Activated CD8-positive, alpha-beta T cell treated with anti-CD3 and anti-CD28 coated beads for 36 hours (primary cell): Measurements from ENCODE around the gene HSPB3. TPM values are rescaled to one million over a fixed set of nuclear protein-coding genes. Genes with fewer than 3 reads are reported as not detected.

Source experiments
- ATAC-seq: fragments of 200-7000 bp; cut with Tn5 transposase; one replicate; pipeline ENCODE4 v1.10.0; 2021; ENCODE audit warnings: mild to moderate bottlenecking, moderate library complexity
- CTCF ChIA-PET: fragments of 350-600 bp; sonication (Branson Sonifier 250); formaldehyde crosslinking; loops from one replicate; lab custom pipeline; 2021; ENCODE audit warnings: antibody characterized with exemption; lab: Charles Lee
- POLR2A ChIA-PET: fragments of 350-600 bp; sonication (Branson Sonifier 250); formaldehyde crosslinking; loops from one replicate; lab custom pipeline; 2021; ENCODE audit warnings: antibody characterized with exemption; lab: Charles Lee
- DNase-seq: peaks from one replicate; pipeline ENCODE4 v3.0.0-alpha.2; 2020
- H3K27ac Mint-ChIP-seq: one replicate; pipeline ENCODE4 v1.8.0; 2021; ENCODE audit warnings: mild to moderate bottlenecking, mixed read lengths
- H3K27me3 Mint-ChIP-seq: one replicate; pipeline ENCODE4 v1.8.0; 2021; ENCODE audit warnings: mixed read lengths
- H3K36me3 Mint-ChIP-seq: one replicate; pipeline ENCODE4 v1.8.0; 2021; ENCODE audit warnings: low read depth, mixed read lengths
- H3K4me1 Mint-ChIP-seq: one replicate; pipeline ENCODE4 v1.8.0; 2021; ENCODE audit warnings: low read depth, mixed read lengths
- H3K4me3 Mint-ChIP-seq: one replicate; pipeline ENCODE4 v1.8.0; 2021; ENCODE audit warnings: mild to moderate bottlenecking, moderate library complexity, mixed read lengths
- H3K9me3 Mint-ChIP-seq: one replicate; pipeline ENCODE4 v1.8.0; 2021; ENCODE audit warnings: mixed read lengths
- intact Hi-C: fragments of 100-400 bp; cut with micrococcal nuclease; formaldehyde crosslinking; loops from one replicate; pipeline ENCODE4 v1.10.0; 2022
- total RNA-seq, 2 experiments: library from RNA; stranded (reverse); gene quantifications; one replicate each; pipeline ENCODE4 v1.2.3, GENCODE V29; 2021
- TF ChIP-seq, protein P1 (sequence below): fragments of 200-600 bp; IDR thresholded peaks from one replicate; pipeline ENCODE4 v1.8.0; 2022; ENCODE audit warnings: antibody characterized with exemption, mild to moderate bottlenecking

HSPB3 gene
- total RNA-seq, 2 experiments from 2014 or later = not detected

GRCh38 chr5:54470128-54470527, 14.6 kb downstream of the HSPB3 start:
- no peak overlapping the region for H3K27ac Mint-ChIP-seq
- no peak for DNase-seq
- H3K36me3 Mint-ChIP-seq = no peaks in the 10 kb centered on the region
- ChIA-PET CTCF (interaction anchor here (3.7 kb wide), 1 partner anchor 19 kb away, joined by 20 read pairs; no protein-coding TSS in a partner anchor), POLR2A (no interaction called here)
- H3K27me3 Mint-ChIP-seq = peaks cover 3% of the 10 kb centered on the region
- no peak overlapping the region for H3K4me3 Mint-ChIP-seq
- no peak for ATAC-seq
- H3K9me3 Mint-ChIP-seq = peaks cover 2% of the 10 kb centered on the region
- intact Hi-C loops = no loop called here
- TF ChIP-seq, protein P1, sequence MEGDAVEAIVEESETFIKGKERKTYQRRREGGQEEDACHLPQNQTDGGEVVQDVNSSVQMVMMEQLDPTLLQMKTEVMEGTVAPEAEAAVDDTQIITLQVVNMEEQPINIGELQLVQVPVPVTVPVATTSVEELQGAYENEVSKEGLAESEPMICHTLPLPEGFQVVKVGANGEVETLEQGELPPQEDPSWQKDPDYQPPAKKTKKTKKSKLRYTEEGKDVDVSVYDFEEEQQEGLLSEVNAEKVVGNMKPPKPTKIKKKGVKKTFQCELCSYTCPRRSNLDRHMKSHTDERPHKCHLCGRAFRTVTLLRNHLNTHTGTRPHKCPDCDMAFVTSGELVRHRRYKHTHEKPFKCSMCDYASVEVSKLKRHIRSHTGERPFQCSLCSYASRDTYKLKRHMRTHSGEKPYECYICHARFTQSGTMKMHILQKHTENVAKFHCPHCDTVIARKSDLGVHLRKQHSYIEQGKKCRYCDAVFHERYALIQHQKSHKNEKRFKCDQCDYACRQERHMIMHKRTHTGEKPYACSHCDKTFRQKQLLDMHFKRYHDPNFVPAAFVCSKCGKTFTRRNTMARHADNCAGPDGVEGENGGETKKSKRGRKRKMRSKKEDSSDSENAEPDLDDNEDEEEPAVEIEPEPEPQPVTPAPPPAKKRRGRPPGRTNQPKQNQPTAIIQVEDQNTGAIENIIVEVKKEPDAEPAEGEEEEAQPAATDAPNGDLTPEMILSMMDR = no peak
- H3K4me1 Mint-ChIP-seq = peaks cover 4% of the 10 kb centered on the region

DNA sequence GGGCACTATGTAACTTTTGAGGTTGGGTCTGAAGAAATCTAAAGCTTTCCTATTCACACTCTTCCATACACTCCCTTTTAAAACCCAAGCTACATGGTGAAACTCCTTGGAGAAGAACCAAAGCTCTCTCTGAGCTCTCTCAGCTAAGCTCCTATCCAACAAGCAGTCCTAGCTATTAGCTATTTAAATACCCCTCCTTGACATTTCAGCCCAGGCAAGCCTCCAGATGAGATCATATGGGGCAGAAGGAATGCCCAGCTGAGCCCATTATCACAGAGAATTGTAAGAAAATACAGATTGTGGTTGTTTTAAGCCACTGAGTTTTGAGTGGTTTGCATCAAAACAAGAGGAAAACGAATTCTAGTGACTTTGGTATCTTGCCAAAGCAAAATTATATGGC, 15.2 kb downstream of the HSPB3 start:
- no peak overlapping the region for H3K4me3 Mint-ChIP-seq

DNA sequence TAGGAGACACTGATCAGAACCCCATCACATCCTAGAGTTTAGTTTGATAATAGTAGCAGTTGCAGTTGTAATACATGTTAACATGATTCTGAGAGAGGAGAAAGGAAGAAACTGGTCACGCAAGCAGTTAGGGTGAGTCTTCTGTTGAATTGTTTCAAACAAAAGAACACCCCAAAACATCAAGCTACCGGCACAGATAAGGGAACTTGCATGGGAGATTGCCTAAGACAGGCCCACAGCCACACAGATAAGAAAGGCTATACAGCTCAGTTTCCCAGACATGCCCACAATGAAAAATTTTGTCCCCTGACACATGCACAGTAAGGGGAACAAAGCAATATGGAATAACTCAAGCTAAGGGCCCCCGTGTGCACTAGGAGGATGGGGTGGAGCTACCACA, 15.9 kb downstream of the HSPB3 start:
- no peak overlapping the region for H3K27ac Mint-ChIP-seq
- H3K4me3 Mint-ChIP-seq = no peak overlapping the region
- H3K4me1 Mint-ChIP-seq = peaks cover 4% of the 10 kb centered on the region
- intact Hi-C loops = no loop called here
- ChIA-PET POLR2A (no interaction called here), CTCF (interaction anchor here (0.8 to 3.7 kb wide), 2 partner anchors 18 to 675 kb away, joined by 4 to 20 read pairs; no protein-coding TSS in a partner anchor)
- TF ChIP-seq, protein P1 = no peak
- H3K27me3 Mint-ChIP-seq = peaks cover 3% of the 10 kb centered on the region
- ATAC-seq = no peak
- H3K9me3 Mint-ChIP-seq = peaks cover under 1% of the 10 kb centered on the region
- DNase-seq = no peak
- H3K36me3 Mint-ChIP-seq = no peaks in the 10 kb centered on the region

More for the DNA sequence above, 15.2 kb downstream of the HSPB3 start:
- intact Hi-C loops = no loop called here
- TF ChIP-seq, protein P1 = no peak
- DNase-seq (no peak), ATAC-seq (no peak)
- no peak overlapping the region for H3K27ac Mint-ChIP-seq
- H3K4me1 Mint-ChIP-seq = peaks cover 4% of the 10 kb centered on the region
- H3K36me3 Mint-ChIP-seq = no peaks in the 10 kb centered on the region
- peaks cover 2% of the 10 kb centered on the region for H3K9me3 Mint-ChIP-seq
- ChIA-PET CTCF (interaction anchor here (3.7 kb wide), 1 partner anchor 18 kb away, joined by 20 read pairs; no protein-coding TSS in a partner anchor), POLR2A (no interaction called here)
- peaks cover 3% of the 10 kb centered on the region for H3K27me3 Mint-ChIP-seq

GRCh38 chr5:54476682-54477081, 21.2 kb downstream of the HSPB3 start:
- Mint-ChIP-seq H3K4me1 (no peaks in the 10 kb centered on the region), H3K27me3 (peaks cover 10% of the 10 kb centered on the region), H3K4me3 (no peak overlapping the region), H3K27ac (no peak overlapping the region), H3K9me3 (no peaks in the 10 kb centered on the region), H3K36me3 (no peaks in the 10 kb centered on the region)
- TF ChIP-seq, protein P1 = no peak
- DNase-seq = no peak
- no peak for ATAC-seq
- POLR2A ChIA-PET = no interaction called here
- intact Hi-C loops = no loop called here
- CTCF ChIA-PET = interaction anchor here (1.0 kb wide), 1 partner anchor 13 kb away, joined by 5 read pairs; no protein-coding TSS in a partner anchor

DNA sequence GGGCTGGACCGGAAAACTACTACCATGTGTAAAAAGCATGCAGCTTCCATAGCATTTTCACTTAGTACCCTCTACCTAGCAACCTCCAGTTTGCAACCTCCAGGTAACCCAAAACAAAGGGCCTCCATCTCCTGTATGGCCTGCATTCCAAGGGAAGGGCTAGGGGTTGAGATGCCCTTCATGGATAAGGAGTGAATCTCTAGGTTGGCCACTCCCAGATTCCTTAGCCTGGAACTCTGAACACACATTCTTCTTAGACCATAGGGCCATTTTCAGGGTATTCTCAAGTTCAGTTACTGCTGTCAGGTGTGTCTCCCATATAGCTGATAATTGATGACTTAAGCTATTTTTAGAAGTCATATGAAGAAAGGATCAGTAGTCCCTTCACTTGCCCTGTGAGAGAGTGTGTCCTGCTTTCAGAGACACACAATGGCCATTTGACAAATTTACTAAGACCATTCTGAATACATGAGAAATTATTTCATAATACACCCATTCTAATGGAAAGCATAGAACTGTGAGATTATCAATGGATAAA, 22.5 kb downstream of the HSPB3 start:
- no peak overlapping the region for H3K27ac Mint-ChIP-seq
- no peak for DNase-seq
- CTCF ChIA-PET = interaction anchor here (2.2 kb wide), 1 partner anchor 11 kb away, joined by 14 read pairs; no protein-coding TSS in a partner anchor
- H3K9me3 Mint-ChIP-seq = no peaks in the 10 kb centered on the region
- no peak overlapping the region for H3K4me3 Mint-ChIP-seq
- POLR2A ChIA-PET = no interaction called here
- ATAC-seq = no peak
- TF ChIP-seq, protein P1 = no peak
- H3K36me3 Mint-ChIP-seq = no peaks in the 10 kb centered on the region
- intact Hi-C loops = no loop called here
- H3K4me1 Mint-ChIP-seq = no peaks in the 10 kb centered on the region
- peaks cover 14% of the 10 kb centered on the region for H3K27me3 Mint-ChIP-seq
